SK-N-SH treated with all-trans-retinoic acid at 6 μM for 48 hours (cell line): ENCODE measurements around the gene SORL1-AS1.

ENCODE experiments used
- ATAC-seq: fragments of 200-7000 bp; cut with Tn5 transposase; 3 replicates; pipeline ENCODE4 v1.9.1; 2020; ENCODE audit warnings: mild to moderate bottlenecking, moderate library complexity
- ARNTL ChIP-seq: fragments of 450-650 bp; formaldehyde crosslinking; IDR thresholded peaks from 2 replicates; pipeline ENCODE4 v1.5.0; 2020; ENCODE audit warnings: low read depth, mild to moderate bottlenecking, moderate library complexity, borderline replicate concordance
- BACH2 ChIP-seq: fragments of 250-450 bp; sonication (Bioruptor Pico); IDR thresholded peaks from 2 replicates; pipeline ENCODE4 v1.9.0; 2021; ENCODE audit warnings: mild to moderate bottlenecking, borderline replicate concordance
- CSDC2 ChIP-seq: fragments of 250-450 bp; sonication (Bioruptor Pico); IDR thresholded peaks from 2 replicates; pipeline ENCODE4 v1.5.0; 2020; ENCODE audit warnings: mild to moderate bottlenecking, moderate library complexity
- CSRNP3 ChIP-seq: fragments of 250-450 bp; sonication (Bioruptor Pico); IDR thresholded peaks from 2 replicates; pipeline ENCODE4 v1.5.1; 2021; ENCODE audit warnings: mild to moderate bottlenecking, moderate library complexity
- ESRRG ChIP-seq: fragments of 250-450 bp; sonication (Bioruptor Pico); IDR thresholded peaks from 2 replicates; pipeline ENCODE4 v1.6.1; 2021; ENCODE audit warnings: mild to moderate bottlenecking
- GLIS3 ChIP-seq: fragments of 250-450 bp; sonication (Bioruptor Pico); IDR thresholded peaks from 2 replicates; pipeline ENCODE4 v1.5.0; 2020; ENCODE audit warnings: mild to moderate bottlenecking, moderate library complexity
- ISL1 ChIP-seq: fragments of 250-450 bp; sonication (Bioruptor Pico); IDR thresholded peaks from 2 replicates; pipeline ENCODE4 v2.1.2; 2022; ENCODE audit warnings: mild to moderate bottlenecking, moderate library complexity
- OSR1 ChIP-seq: fragments of 250-450 bp; sonication (Bioruptor Pico); IDR thresholded peaks from 2 replicates; pipeline ENCODE4 v1.8.0; 2022; ENCODE audit warnings: moderate library complexity, mild to moderate bottlenecking, inconsistent platforms
- PATZ1 ChIP-seq: fragments of 250-450 bp; sonication (Bioruptor Pico); IDR thresholded peaks from 2 replicates; pipeline ENCODE4 v1.8.0; 2020; ENCODE audit warnings: mild to moderate bottlenecking, moderate library complexity, borderline replicate concordance
- POU6F1 ChIP-seq: fragments of 250-450 bp; sonication (Bioruptor Pico); IDR thresholded peaks from 2 replicates; pipeline ENCODE4 v1.8.0; 2021; ENCODE audit warnings: low read depth, mild to moderate bottlenecking, moderate library complexity, borderline replicate concordance
- PPARA ChIP-seq: fragments of 250-450 bp; sonication (Bioruptor Pico); IDR thresholded peaks from 2 replicates; pipeline ENCODE4 v1.5.0; 2020; ENCODE audit warnings: mild to moderate bottlenecking, borderline replicate concordance
- TCF4 ChIP-seq: fragments of 250-450 bp; sonication (Bioruptor Pico); IDR thresholded peaks from 2 replicates; pipeline ENCODE4 v1.8.0; 2021; ENCODE audit warnings: mild to moderate bottlenecking, moderate library complexity, borderline replicate concordance
- TOX ChIP-seq: fragments of 250-450 bp; sonication (Bioruptor Pico); IDR thresholded peaks from 2 replicates; pipeline ENCODE4 v1.8.0; 2021; ENCODE audit warnings: mild to moderate bottlenecking, moderate library complexity, borderline replicate concordance
- TSHZ2 ChIP-seq: fragments of 250-450 bp; sonication (Bioruptor Pico); IDR thresholded peaks from 2 replicates; pipeline ENCODE4 v1.5.0; 2020; ENCODE audit warnings: mild to moderate bottlenecking, moderate library complexity
- ZC3H10 ChIP-seq: fragments of 250-450 bp; sonication (Bioruptor Pico); IDR thresholded peaks from 2 replicates; pipeline ENCODE4 v1.5.1; 2021; ENCODE audit warnings: mild to moderate bottlenecking, moderate library complexity
- ZFP3 ChIP-seq: fragments of 250-450 bp; sonication (Bioruptor Pico); IDR thresholded peaks from 2 replicates; pipeline ENCODE4 v1.5.0; 2020; ENCODE audit warnings: mild to moderate bottlenecking, moderate library complexity
- ZNF565 ChIP-seq: fragments of 450-650 bp; formaldehyde crosslinking; conservative IDR thresholded peaks from 2 replicates; pipeline ENCODE4 v1.5.0; 2020; ENCODE audit warnings: low read depth, mild to moderate bottlenecking, moderate library complexity
- ZNF70 ChIP-seq: fragments of 450-650 bp; formaldehyde crosslinking; IDR thresholded peaks from 2 replicates; pipeline ENCODE4 v1.5.0; 2020; ENCODE audit warnings: mild to moderate bottlenecking, moderate library complexity
- ZNF8 ChIP-seq: fragments of 450-650 bp; formaldehyde crosslinking; IDR thresholded peaks from 2 replicates; pipeline ENCODE4 v1.5.0; 2020; ENCODE audit warnings: mild to moderate bottlenecking, moderate library complexity

SORL1-AS1 gene

GRCh38 chr11:121426476-121427399 is 26.0 kb downstream of the SORL1-AS1 start:
- peak; percentile 91 for ATAC-seq
- TF ChIP-seq ZFP3 (CRISPR knock-in tag): no peak
- TF ChIP-seq TCF4 (CRISPR knock-in tag): no peak
- no peak for TF ChIP-seq TSHZ2 (CRISPR knock-in tag)
- TF ChIP-seq ZNF565 (CRISPR knock-in tag): no peak
- no peak for TF ChIP-seq CSRNP3 (CRISPR knock-in tag)
- TF ChIP-seq ISL1 (CRISPR knock-in tag): no peak
- no peak for TF ChIP-seq POU6F1 (CRISPR knock-in tag)
- no peak for TF ChIP-seq OSR1
- TF ChIP-seq ZNF8: no peak
- TF ChIP-seq ZC3H10: no peak
- TF ChIP-seq CSDC2: no peak
- no peak for TF ChIP-seq GLIS3
- TF ChIP-seq ESRRG (CRISPR knock-in tag): no peak
- TF ChIP-seq ZNF70 (CRISPR knock-in tag): no peak

- no peak for TF ChIP-seq ISL1 (CRISPR knock-in tag)
- TF ChIP-seq GLIS3: no peak
- no peak for TF ChIP-seq ARNTL
- TF ChIP-seq ZC3H10: no peak
- TF ChIP-seq BACH2: no peak
- TF ChIP-seq TSHZ2 (CRISPR knock-in tag): no peak
- TF ChIP-seq TCF4 (CRISPR knock-in tag): no peak
- TF ChIP-seq ZNF565 (CRISPR knock-in tag): no peak
- TF ChIP-seq CSDC2: no peak
- TF ChIP-seq ZNF8: no peak
- TF ChIP-seq PPARA: no peak
- no peak for TF ChIP-seq TOX (CRISPR knock-in tag)
- TF ChIP-seq PATZ1 (CRISPR knock-in tag): no peak
- ATAC-seq: no peak
Measured at GRCh38 chr11:121425828-121426227, 26.9 kb downstream of the SORL1-AS1 start.
